GM19023 (cell line): ENCODE data around the gene ARNT2.
"Not testable (repeated sequence)": the region's sequence is repeated elsewhere in the genome, so short reads cannot be mapped to it uniquely, and the experiment has no call there.

Experiments
- ATAC-seq: cut with Tn5 transposase; IDR thresholded peaks from one replicate; pipeline ENCODE4 v1.9.1; 2021; ENCODE audit warnings: mild to moderate bottlenecking, moderate library complexity; ENCODE audit not compliant: unreplicated experiment

Gene ARNT2

DNA sequence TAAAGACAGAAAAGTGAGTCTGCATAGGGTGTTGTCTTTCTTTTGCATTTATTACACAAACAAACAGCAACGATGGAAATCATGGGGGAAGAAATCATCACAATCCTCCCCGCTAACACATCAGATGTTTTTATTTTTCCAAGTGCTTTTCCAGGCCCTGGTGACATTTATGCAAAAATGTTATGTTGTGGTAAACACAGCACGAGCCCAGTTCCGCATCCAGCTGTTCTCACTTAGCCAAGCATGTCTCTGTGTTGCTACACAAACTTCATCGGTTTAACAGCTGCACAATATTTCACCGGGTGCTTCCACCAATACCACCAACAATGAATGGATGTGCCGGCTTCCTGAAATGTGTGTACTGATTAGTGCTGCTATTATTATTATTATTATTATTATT lies 237.2 kb downstream of the ARNT2 start:
- no peak for ATAC-seq

DNA sequence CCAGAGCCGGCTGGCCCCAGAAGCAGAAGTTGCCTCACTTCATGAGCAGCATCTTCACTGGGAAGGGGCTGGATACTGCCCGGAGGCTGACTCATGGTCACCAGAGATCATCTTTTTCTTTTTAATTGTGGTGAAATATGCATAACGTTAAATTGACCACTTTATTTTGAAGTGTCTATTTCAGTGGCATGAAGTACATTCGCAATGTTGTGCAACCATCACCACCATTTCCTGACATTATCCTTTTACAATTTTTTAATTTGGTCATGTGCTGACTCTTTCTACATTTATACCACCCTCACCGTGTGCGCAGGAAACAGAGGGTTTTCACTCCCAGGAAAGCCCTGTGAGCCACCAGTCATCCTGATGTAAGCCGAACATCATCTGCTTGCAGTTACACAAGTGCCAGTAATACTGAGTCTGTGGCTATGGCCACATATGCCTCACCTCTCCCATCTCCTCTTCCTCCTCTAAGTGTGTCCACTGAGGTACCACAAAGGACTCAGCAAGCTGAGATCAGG lies 239.3 kb downstream of the ARNT2 start:
- no peak for ATAC-seq

GRCh38 chr15:80645494-80646065 lies 241.4 kb downstream of the ARNT2 start:
- ATAC-seq, result no peak

GRCh38 chr15:80647424-80647823 lies 243.2 kb downstream of the ARNT2 start:
- not testable (repeated sequence) for ATAC-seq
